Measurements from ENCODE around the gene STRA8.

GRCh38 chr7:135291809-135292253 lies 58.2 kb downstream of the STRA8 start:
- TF ChIP-seq, protein P1, sequence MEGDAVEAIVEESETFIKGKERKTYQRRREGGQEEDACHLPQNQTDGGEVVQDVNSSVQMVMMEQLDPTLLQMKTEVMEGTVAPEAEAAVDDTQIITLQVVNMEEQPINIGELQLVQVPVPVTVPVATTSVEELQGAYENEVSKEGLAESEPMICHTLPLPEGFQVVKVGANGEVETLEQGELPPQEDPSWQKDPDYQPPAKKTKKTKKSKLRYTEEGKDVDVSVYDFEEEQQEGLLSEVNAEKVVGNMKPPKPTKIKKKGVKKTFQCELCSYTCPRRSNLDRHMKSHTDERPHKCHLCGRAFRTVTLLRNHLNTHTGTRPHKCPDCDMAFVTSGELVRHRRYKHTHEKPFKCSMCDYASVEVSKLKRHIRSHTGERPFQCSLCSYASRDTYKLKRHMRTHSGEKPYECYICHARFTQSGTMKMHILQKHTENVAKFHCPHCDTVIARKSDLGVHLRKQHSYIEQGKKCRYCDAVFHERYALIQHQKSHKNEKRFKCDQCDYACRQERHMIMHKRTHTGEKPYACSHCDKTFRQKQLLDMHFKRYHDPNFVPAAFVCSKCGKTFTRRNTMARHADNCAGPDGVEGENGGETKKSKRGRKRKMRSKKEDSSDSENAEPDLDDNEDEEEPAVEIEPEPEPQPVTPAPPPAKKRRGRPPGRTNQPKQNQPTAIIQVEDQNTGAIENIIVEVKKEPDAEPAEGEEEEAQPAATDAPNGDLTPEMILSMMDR (optimal IDR thresholded peaks at IDR 0.05 in 1 of 3, IDR thresholded peaks at IDR 0.05 in 1 of 3, conservative IDR thresholded peaks at IDR 0.05 in 1 of 3; ENCODE audit: extremely low read depth in 1 of 3, insufficient read depth in 2 of 3, low read length in 3 of 3), result no peak
- TF ChIP-seq EZH2 (IDR thresholded peaks at IDR 0.05; ENCODE audit: low read length), result no peak
